Femur (tissue), 1 donor: ENCODE measurements around the gene SAMD10.
"Not testable (repeated sequence)": the region's sequence is repeated elsewhere in the genome, so short reads cannot be mapped to it uniquely, and the experiment has no call there.

Source experiments
- DNase-seq: peaks from one replicate; pipeline ENCODE4 v3.0.0-alpha.2; 2017

The SAMD10 gene

DNA sequence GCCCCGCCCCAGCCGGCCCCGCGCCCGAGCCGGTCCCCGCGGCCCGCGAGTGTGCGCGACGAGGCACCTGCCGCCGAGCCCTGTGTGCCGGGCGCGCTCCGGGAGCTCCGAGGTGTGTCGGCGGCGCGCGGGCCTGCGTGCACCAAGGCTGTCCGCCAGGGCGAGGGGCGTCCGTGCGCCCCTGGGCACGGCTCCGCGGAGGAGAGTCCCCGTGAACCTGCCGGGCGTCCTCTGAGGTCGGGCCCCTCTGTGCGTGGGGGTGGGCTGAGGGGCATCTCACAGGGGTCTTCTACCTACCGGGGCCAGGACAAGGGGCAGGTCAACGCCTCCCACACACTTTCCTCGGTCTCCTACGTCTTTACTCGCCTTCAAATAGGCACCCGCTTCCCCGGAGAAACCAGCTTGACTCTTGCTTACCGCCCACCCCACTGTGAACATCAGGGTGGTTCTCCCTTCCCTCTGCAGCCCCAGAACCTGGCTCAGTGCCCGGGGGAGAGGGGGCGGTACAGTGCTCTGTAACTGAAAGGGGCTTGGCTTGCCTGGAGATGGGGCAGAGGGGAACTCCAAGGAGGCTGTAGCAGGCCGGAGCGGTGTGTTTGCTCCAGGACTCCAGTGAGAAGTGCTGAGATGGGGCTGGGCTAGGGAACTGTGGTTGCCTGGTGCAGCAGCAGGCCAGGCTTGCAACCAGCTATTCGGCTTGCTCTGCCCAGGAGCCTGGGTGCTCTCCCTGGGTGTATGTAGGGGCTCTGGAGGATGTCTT lies at the start of gene SAMD10:
SAMD10 (minus strand) TSS at position 86 of the 760 bp plus-strand sequence. CDS start 175 bp downstream, outside the sequence.
- peak; percentile 84 for DNase-seq

DNA sequence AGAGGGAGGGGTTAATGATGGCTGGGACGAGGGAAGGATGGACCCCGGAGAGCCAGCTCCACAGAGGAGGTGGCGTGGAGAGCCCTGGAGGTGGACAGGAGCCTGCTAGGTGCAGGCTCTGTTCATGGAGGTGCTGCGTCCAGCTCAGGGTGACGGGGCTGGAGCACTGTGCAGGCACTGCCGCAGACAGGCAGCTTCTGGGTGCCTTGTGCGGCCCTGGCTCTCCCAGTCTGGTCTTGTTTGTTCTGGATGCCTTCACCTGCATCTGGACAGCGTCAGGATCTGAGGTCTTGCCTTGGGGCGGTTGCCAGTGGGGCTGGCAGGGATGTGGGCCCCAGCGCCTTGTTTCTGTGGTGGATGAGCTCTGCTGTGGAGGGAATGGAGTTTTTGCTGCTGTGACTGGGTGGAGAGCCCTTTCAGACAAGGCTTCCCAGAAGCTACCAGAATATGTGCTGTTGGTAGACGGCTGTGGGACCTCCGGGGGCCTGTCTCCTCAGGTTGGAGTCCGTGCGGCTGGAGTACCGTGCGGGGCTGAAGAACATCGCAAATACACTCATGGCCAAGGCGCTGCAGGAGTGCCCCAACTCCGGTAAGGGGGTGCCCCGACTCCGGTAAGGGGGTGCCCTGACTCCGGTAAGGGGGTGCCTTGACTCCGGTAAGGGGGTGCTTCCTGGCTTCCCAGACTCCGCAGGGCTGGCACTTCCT lies 48.7 kb upstream of the SAMD10 start:
- DNase-seq: no peak

DNA sequence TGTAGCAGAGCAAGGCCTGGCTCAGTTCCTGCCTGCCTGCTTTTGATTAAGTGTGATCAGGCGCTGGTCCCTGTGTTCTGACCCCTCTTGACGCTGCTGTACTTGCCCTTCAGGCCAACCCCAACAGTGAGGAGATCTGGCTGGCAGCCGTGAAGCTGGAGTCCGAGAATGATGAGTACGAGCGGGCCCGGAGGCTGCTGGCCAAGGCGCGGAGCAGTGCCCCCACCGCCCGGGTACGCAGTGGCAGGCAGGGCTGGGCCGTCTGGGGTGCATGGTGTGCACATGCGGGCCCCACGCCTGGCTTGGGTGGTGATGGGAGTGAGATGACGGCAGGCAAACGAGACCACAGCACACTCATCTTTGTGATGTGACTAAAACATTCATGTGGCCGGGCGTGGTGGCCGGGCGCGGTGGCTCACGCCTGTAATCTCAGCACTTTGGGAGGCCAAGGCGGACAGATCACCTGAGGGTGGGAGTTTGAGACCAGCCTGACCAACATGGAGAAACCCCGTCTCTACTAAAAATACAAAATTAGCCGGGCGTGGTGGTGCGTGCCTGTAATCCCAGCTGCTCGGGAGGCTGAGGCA lies 46.5 kb upstream of the SAMD10 start:
- DNase-seq: no peak

DNA sequence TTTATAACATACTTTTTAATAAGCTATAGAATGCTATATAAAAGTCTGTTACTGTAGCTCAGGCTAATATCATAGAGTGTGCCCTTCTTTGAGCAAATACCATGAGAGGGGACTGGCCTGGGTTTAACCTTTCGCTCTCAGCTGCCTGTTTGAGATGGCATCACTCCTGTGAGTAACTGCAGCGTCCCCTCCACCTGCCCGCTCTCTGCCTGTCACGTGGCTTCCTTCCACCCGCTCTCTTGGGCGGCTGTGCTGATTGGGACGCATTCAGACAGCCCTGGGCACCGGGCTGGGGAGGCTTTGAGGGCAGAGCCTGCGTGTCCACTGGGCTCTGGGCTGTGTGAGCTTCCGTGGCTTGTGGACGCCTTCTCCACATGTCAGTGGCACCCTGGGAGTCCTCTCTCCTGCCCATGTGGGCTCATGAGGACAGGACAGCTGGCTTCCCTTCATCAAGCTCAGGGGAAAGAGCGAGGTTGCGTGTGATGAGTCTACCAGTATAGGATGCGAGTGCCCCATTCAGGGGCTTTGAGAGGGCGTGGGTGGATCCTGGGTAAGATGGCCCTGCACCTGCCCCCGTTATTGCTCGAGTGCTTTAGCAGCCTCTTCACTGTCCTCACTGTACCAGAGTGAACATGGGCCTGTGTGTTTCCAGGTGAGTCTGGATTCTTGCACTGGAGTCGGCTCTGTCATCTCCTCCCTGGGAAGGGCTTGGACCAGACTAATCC lies 45.8 kb upstream of the SAMD10 start:
- no peak for DNase-seq

DNA sequence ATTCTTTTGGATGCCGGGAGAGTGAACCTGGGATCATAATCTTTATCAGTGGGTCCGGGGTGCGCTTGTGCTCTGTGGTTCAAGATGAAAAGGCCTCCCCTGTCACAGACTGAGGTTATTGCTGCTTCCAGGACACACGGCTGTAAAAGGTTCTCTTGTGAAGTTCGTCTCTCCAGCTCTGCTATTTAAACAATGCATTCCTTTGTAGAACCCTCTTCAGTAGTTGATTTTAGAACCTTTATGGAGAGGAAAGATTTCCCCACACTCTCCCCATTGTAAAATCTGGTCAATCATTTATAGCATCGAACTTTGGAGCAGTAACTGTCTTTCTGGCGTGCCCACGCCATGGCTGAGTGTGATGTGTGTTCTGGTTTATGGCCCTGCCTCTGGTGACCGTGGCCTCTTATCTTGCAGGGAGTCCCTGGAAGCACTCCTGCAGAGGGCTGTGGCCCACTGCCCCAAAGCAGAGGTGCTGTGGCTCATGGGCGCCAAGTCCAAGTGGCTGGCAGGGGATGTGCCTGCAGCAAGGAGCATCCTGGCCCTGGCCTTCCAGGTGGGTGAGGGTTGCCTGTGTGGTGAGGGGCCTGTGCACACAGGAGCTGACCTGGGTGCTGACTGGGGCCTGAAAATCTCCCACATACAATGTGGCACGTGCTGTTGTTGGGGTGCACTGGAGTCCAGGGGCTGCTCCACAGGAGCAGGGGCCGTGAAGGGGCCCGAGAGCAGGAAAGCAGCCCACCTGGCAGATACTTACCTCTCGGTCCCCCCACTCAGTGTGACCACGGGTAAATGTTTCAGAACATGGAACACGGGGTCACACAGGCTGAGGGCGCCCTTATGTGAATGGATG lies 44.9 kb upstream of the SAMD10 start:
- DNase-seq: no peak

DNA sequence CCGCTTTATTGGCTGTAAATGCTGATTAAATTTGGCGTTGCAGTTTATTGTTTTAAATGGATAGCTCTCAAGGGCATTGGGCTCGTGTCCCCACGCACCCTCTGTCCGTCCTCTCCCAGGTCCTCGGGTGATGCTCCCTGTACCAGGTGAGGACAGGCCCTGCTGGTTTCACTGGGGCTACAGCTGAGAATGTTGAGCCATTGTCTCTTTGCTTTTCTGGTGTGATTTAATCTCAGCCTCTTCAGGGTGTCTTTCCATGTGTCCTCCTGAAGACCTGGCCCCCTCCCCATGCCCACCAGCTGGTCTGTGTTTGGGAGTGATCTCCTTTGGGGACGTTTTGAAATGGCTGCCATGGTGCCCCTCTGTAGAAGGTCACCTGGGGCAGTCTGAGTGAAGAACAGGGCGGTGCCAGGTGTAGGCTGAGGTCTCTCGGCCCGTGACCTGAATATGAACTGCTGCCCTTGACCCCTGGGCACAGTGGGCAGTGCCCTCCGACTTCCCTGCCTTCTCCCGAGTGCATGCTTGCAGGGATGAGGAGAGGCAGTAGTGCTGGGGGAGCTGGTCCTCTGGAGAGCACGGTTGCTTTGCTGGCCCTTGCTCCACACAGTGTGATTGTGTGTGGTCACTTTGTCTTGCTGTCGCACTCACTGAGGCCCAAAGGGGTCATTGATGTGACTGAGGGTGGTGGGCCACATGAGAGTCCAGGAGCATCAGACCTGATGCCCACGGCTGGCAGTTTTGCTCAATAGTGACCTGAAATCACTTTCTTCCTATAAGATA lies 44.1 kb upstream of the SAMD10 start:
- DNase-seq: no peak

DNA sequence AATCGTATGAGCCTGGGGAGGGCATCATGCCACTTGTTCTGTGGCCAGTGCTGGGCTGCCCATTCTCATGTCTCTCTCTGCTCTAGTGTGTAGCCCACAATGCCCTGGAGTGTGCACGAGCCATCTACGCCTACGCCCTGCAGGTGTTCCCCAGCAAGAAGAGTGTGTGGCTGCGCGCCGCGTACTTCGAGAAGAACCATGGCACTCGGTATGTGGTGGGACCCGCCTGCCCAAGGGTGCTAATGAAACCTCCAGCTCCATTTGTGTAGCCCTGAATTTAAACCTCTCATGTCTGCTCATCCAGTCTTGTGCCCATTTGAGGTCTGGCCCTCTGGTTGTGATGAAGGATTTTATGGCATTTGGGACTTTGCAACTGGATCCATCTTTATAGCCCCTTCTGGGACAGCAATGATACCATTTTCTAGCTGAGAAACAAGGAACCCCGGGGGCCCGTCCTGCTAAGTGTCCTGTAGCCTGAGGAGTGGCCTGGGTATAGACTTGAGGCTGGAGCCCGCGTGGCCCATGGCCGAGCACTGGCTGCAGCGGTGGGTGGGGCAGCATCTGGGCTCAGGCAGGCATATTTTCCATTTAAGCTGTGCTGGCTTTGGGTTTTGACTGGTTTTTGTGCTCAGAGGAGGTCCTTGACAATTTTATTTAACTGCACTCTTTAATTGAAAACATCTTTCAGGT lies 43.4 kb upstream of the SAMD10 start:
- DNase-seq: no peak

DNA sequence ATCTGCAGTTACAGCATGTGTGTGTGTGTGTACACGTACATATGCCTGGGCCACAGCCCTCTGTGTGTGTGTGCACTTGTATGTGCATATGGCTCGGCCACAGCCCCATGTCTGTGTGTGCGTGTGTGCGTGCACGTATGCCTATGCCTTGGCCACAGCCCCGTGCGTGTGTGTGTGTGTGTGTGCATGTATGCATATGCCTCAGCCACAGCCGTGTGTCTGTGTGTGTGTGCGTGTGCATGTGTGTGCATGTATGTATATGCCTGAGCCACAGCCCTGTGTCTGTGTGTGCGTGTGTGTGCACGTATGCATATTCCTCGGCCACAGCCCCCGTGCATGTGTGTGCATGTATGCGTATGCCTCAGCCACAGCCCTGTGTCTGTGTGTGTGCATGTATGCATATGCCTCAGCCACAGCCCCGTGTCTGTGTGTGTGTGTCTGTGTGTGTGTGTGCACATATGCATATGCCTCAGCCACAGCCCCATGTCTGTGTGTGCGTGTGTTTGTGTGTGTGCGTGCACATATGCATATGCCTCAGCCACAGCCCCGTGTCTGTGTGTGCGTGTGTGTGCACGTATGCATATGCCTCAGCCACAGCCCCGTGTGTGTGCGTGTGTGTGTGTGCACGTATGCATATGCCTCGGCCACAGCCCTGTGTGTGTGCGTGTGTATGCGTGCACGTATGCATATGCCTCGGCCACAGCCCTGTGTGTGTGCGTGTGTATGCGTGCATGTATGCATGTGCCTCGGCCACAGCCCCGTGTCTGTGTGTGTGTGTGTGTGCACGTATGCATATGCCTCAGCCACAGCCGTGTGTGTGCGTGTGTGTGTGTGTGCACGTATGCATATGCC lies 41.9 kb upstream of the SAMD10 start:
- no peak for DNase-seq

DNA sequence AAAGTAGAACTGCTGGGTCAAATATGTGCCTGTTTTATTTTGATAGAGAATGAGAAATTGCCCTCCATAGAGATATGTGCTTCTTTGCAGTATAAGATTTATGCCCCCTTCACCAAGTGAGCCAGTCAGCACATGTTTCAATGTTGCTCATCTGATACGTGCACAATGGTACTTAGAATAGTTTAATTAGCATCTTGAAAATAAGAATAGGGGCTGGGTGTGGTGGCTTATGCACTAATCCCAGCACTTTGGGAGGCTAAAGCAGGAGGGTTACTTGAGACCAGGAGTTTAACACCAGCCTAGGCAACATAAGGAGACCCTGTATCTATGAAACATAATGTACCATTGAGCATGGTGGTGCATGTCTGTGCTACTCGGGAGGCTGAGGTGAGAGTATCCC lies 36.2 kb upstream of the SAMD10 start:
- no peak for DNase-seq

DNA sequence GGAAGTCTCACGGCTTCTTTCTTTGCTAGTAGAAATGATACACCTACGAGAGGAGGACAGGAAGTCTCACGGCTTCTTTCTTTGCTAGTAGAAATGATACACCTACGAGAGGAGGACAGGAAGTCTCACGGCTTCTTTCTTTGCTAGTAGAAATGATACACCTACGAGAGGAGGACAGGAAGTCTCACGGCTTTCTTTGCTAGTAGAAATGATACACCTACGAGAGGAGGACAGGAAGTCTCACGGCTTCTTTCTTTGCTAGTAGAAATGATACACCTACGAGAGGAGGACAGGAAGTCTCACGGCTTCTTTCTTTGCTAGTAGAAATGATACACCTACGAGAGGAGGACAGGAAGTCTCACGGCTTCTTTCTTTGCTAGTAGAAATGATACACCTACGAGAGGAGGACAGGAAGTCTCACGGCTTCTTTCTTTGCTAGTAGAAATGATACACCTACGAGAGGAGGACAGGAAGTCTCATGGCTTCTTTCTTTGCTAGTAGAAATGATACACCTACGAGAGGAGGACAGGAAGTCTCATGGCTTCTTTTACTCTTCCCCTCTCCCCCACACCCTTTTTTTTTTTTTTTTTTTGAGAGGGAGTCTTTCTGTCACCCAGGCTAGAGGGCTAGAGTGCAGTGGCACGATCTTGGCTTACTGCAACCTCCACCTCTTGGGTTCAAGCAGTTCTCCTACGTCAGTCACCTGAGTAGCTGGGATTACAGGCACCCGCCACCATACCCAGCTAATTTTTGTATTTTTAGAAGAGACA lies 33.1 kb upstream of the SAMD10 start:
- not testable (repeated sequence) for DNase-seq

DNA sequence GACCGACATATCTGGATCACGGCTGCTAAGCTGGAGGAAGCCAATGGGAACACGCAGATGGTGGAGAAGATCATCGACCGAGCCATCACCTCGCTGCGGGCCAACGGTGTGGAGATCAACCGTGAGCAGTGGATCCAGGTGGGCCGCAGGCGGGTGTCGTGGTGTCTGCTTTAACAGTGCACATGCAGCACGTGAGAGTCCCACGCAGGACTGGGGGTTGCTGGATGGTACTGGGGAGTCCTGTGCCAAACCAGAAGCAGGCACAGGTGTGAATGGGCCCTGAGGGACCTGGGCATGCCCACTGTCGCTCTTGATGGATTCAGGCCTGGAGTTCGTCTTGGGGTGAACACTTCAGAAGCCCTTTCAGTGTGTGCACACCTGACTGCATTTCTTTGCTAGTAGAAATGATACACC lies 31.9 kb upstream of the SAMD10 start:
- no peak for DNase-seq

DNA sequence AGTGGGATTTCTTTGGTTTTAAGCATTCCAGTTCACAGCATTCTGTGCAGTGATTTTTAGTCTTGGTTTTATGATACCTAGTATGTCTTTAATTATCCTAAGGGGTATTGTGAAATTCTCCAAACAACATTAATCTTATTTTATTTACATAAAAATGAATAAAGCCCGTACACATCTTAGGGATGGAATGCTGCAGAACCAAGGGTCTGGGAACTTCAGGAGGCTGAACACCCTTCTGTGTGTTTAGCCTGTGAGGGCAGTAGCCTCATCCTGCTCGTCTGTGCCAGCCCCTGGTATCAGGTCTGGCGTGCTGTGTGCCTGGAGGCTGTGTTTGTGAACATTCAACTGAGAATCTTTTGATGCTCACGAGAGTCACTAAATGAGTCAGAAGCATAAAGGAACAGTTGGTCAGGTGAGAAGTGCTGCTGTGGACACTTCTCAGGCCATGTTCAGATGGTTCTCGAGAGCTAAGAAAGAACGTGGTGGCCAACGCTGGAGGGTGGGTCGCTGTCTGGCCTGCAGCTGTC lies 31.3 kb upstream of the SAMD10 start:
- no peak for DNase-seq

DNA sequence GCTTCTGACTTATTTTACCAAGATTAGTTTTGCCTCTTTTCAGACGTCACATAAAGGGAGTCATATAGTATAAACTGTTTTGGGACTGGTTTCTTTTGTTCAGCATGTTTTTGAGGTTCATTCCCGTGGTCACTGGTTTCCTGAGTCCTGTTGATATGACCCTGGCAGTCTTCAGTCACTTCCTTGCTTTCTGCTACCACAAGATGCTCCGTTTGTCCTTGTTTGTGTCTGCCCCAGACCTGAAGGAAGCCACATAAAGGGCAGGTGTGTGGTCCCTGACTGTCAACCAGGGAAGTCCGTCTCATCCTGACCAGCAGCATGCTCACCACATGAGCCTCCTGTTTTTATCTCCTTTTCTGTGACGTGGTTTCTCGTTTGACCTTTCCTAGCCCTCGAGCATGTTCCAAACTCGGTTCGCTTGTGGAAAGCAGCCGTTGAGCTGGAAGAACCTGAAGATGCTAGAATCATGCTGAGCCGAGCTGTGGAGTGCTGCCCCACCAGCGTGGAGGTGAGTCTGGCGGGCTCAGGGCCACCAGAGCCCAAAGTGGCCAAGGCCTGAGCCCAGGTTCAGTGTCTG lies 30.5 kb upstream of the SAMD10 start:
- no peak for DNase-seq

DNA sequence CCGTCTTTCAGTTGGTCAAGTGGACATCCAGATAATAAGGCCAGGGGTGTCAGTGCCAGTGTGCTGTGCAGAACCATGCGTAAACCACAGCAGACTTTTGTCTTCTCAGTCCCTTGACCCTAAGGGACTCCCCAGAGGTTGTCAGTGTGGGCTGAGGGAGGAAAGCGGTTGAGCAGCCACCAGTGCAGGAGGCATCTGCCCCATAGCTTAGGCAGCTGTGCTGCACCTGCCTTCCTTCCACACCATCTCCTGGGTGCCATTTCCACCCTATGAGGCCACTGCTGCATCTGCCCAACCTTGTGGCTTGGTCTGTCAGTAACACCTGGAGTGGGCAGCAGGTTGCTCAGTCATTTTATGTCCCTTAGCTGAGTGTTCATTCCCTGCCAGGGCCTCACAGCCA lies 27.5 kb upstream of the SAMD10 start:
- DNase-seq: no peak

DNA sequence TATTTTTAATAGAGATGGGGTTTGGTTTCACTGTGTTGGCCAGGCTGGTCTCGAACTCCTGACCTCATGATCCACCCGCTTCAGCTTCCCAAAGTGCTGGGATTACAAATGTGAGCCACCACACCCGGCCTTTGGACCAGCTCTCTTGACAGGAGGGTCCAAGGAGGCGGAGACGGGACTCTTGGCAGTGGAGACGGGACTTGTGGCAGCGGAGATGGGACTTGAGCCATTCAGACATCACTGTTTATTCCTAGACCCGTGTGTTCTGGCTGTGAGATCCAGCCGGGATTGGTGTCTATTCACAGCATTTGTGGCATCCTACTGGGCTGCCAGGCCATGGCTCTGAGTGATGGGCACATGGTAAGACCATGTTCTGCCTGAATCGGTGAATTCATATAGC lies 27.0 kb upstream of the SAMD10 start:
- DNase-seq: no peak

DNA sequence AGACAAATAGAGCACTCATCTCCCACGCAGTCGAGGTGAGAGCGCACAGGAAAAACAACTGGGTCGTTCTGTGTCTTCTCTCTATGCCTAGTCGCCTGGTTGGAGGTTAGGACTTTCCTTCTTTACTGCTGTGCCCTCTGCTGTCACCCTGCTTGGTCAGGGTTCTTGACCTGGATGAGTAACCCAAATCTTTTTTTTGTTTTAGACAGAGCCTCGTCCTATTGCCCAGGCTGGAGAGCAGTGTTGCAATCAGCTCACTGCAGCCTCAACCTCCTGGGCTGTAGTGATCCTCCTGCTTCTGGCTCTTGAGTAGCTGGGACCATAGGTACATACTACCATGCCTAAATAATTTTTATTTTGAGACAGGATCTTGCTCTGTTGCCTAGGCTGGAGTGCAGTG lies 26.0 kb upstream of the SAMD10 start:
- no peak for DNase-seq

DNA sequence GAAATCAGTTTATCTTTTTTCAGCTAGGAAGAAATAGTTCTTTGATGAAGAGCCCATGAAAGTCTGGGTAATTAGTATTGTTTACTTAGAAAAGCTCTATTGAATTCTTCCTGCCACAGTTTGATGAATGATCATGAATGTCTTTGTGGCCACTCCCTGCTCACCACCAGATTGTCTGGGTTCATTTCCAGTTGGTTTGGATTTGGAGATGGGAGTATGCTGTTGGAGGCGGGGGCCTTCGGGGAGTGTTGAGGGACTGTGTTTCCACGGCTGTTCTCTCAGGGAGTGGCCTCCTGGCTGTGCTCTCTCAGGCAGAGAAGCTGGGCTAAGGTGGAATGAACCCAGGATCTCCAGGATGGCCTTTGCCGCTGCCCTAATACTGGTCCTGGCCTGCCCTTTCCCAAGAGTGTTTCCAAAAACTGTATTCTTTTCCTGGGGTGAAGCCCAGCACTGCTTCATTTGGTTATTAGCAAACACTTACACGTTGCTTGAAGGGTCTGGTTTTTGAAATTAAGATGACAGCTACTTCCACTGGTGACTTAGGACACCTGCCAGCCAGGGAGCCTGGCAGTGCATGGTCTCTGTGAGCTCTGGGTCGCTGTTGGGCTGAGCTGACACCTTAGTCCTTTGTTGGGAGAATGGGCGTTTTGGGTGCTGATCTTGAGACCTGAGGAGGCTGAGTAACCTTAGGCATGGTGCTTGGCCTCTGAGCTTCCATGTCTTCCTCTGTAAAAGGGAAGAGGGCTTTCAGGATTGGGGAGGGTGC lies 24.7 kb upstream of the SAMD10 start:
- no peak for DNase-seq

DNA sequence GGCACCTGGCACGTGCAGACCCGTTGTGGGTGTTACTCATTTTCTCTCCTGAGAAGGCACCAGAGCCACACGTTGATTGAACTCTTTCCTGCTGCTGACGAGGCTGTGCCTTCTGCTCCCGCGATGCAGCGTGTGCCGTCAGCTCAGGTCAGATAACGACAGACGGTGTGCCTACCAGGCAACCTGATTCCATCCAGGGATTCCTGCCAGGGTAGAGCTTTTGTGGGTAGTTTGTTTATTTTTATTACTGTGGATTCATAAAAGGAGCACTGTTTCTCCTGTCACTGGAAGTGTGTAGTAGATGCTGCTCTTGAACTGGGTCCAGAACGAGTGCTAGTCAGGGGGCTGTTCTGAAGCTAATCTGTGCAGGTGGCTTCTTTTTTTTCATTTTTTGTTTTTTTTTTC lies 22.2 kb upstream of the SAMD10 start:
- no peak for DNase-seq
